GM18508 (cell line): Measurements from ENCODE around the gene CERS5.
A peak's percentile ranks its signal among the peaks of the same experiment; 100 is the strongest.
"Not testable (repeated sequence)": the region's sequence is repeated elsewhere in the genome, so short reads cannot be mapped to it uniquely, and the experiment has no call there.

ENCODE experiments used
- ATAC-seq: cut with Tn5 transposase; IDR thresholded peaks from one replicate; pipeline ENCODE4 v1.9.1; 2021; ENCODE audit warnings: moderate number of reproducible peaks; ENCODE audit not compliant: insufficient read depth, unreplicated experiment

The CERS5 gene

GRCh38 chr12:50104417-50105366, 62.5 kb downstream of the CERS5 start:
- no peak for ATAC-seq

GRCh38 chr12:50103767-50104321, 63.3 kb downstream of the CERS5 start, which contains the start of gene GPD1:
GPD1 (plus strand) TSS chr12:50104008; CDS start chr12:50104051, 43 bp downstream.
- ATAC-seq, result no peak

- no peak for ATAC-seq
Measured at GRCh38 chr12:50103351-50103750, 63.8 kb downstream of the CERS5 start.

GRCh38 chr12:50102646-50103309, 64.4 kb downstream of the CERS5 start:
- no peak for ATAC-seq

- no peak for ATAC-seq
Measured at GRCh38 chr12:50102131-50102531, 65.0 kb downstream of the CERS5 start.

- no peak for ATAC-seq
Measured at GRCh38 chr12:50101663-50102062, 65.5 kb downstream of the CERS5 start.

GRCh38 chr12:50100561-50100960, 66.6 kb downstream of the CERS5 start:
- ATAC-seq, result no peak

GRCh38 chr12:50099302-50100008, 67.7 kb downstream of the CERS5 start:
- ATAC-seq, result no peak

- no peak for ATAC-seq
Measured at GRCh38 chr12:50097952-50098351, 69.2 kb downstream of the CERS5 start.

- ATAC-seq, result no peak
Measured at GRCh38 chr12:50090391-50090790, 76.8 kb downstream of the CERS5 start.

- ATAC-seq, result no peak
Measured at GRCh38 chr12:50089730-50090129, 77.4 kb downstream of the CERS5 start.

GRCh38 chr12:50088577-50089335, 78.4 kb downstream of the CERS5 start:
- no peak for ATAC-seq

GRCh38 chr12:50087995-50088394, 79.2 kb downstream of the CERS5 start:
- ATAC-seq, result no peak

GRCh38 chr12:50087151-50087550, 80.0 kb downstream of the CERS5 start:
- no peak for ATAC-seq

- no peak for ATAC-seq
Measured at GRCh38 chr12:50086148-50086547, 81.0 kb downstream of the CERS5 start.

- no peak for ATAC-seq
Measured at GRCh38 chr12:50085615-50086072, 81.5 kb downstream of the CERS5 start.

GRCh38 chr12:50084775-50085614, 82.2 kb downstream of the CERS5 start, which contains the start of gene SMARCD1:
SMARCD1 (plus strand) TSS chr12:50085342; CDS start chr12:50085370, 28 bp downstream.
- ATAC-seq, result peak; percentile 25

- ATAC-seq, result not testable (repeated sequence)
Measured at GRCh38 chr12:50084409-50084774, 82.8 kb downstream of the CERS5 start.

GRCh38 chr12:50083301-50083700, 83.9 kb downstream of the CERS5 start:
- no peak for ATAC-seq
